ENCODE data around the gene ANAPC15. TPM values are rescaled to one million over a fixed set of nuclear protein-coding genes. Genes with fewer than 3 reads are reported as not detected.

Gene ANAPC15
- total and polyA plus RNA-seq, 2 of the 4 experiments (the other 2 are of a cell fraction), result 66.3 to 84.2 TPM

- in situ Hi-C loops (cut with MboI; ENCODE audit: low sequenced_read_pairs), result no loop called here
- Histone ChIP-seq H3K27ac (ENCODE audit: insufficient read depth, low read length) (peak overlapping the region; percentile 31; the same call in 1 of the 2 replicates), H3K14ac (replicated peaks; ENCODE audit: low read depth, low read length) (peak overlapping the region; percentile 67; the same call in 1 of the 2 replicates), H3K79me1 (ENCODE audit: low read depth in 1 of 2, low read length in 2 of 2) (peaks cover 28 to 67% of the 10 kb centered on the region in 2 experiments), H3K9me1 (ENCODE audit: insufficient read depth, low read length) (peaks cover 21% of the 10 kb centered on the region), H4K5ac (ENCODE audit: low read depth, low read length) (peak overlapping the region; percentile 75), H3K4me1 (ENCODE audit: control insufficient read depth, insufficient read depth, low read length) (peaks cover 28% of the 10 kb centered on the region), H3K9ac (ENCODE audit: low read depth, low read length) (no peak overlapping the region; the same call in 1 of the 2 replicates), H3K4me3 (ENCODE audit: insufficient read depth, low read depth, low read length) (no peak overlapping the region), H3K4me2 (ENCODE audit: low read depth, low read length) (peak overlapping the region; percentile 83), H3K9me3 (ENCODE audit: control insufficient read depth, insufficient read depth, low read length) (no peaks in the 10 kb centered on the region), H2AK9ac (replicated peaks; ENCODE audit: low read depth, low read length, poor library complexity) (no peak overlapping the region), H2AFZ (replicated peaks; ENCODE audit: low read length, poor library complexity) (no peak overlapping the region), H3K23ac (ENCODE audit: low read depth, low read length) (peak overlapping the region; percentile 31; the same call in 1 of the 2 replicates), H4K20me1 (ENCODE audit: insufficient read depth, low read length) (peaks cover 4% of the 10 kb centered on the region; the same call in 1 of the 2 replicates), H3K27me3 (ENCODE audit: control insufficient read depth, insufficient read depth, low read length) (no peaks in the 10 kb centered on the region), H2BK15ac (ENCODE audit: low read depth, low read length) (0 out of 3 replicates have a peak overlapping the region, but pooled peaks have one; percentile 29), H3K56ac (ENCODE audit: extremely low read depth, insufficient read depth, low read length) (no peak overlapping the region), H3K36me3 (ENCODE audit: control insufficient read depth, insufficient read depth, low read length) (no peaks in the 10 kb centered on the region; the same call in 1 of the 2 replicates), H2BK5ac (ENCODE audit: low read depth, low read length, poor library complexity, severe bottlenecking) (peak overlapping the region; percentile 18), H3K4ac (ENCODE audit: low read depth, low read length) (peak overlapping the region; percentile 47; the same call in 1 of the 2 replicates), H4K91ac (ENCODE audit: insufficient read depth, low read depth, low read length) (peak overlapping the region; percentile 33; the same call in 1 of the 2 replicates), H2BK20ac (ENCODE audit: low read depth, low read length) (0 out of 2 replicates have a peak overlapping the region, but pooled peaks have one; percentile 17), H3K18ac (ENCODE audit: low read depth, low read length) (peak overlapping the region; percentile 68; the same call in 1 of the 2 replicates), H2AK5ac (ENCODE audit: low read depth, low read length) (no peak overlapping the region), H4K8ac (ENCODE audit: low read depth in 2 of 2, low read length in 2 of 2) (peak overlapping the region in 1 of 2 experiments; percentile 59; a peak in 2 of 4 replicates), H2BK120ac (ENCODE audit: low read depth, low read length) (no peak overlapping the region)
- DNase-seq (no peak), ATAC-seq (ENCODE audit: low read depth) (no peak)
- POLR2A ChIA-PET (ENCODE audit: unreplicated experiment), result no interaction called here
- TF ChIP-seq NFE2L2 (IDR thresholded peaks at IDR 0.05; ENCODE audit: low read depth, low read length), result no peak
- TF ChIP-seq RAD21 (IDR thresholded peaks at IDR 0.05; ENCODE audit: low read length), result no peak
- TF ChIP-seq RCOR1 (IDR thresholded peaks at IDR 0.05; ENCODE audit: insufficient replicate concordance, low read length), result no peak
- no peak for TF ChIP-seq POLR2A (IDR thresholded peaks at IDR 0.05; ENCODE audit: low read depth, low read length)
- TF ChIP-seq CHD1 (IDR thresholded peaks at IDR 0.05; ENCODE audit: low read depth, low read length), result no peak
- TF ChIP-seq MXI1 (IDR thresholded peaks at IDR 0.05; ENCODE audit: borderline replicate concordance, low read depth, low read length), result no peak
- TF ChIP-seq SMC3 (IDR thresholded peaks at IDR 0.05; ENCODE audit: low read depth, low read length), result no peak
- no peak for TF ChIP-seq RFX5 (IDR thresholded peaks at IDR 0.05; ENCODE audit: low read depth, low read length)
- no peak for TF ChIP-seq CEBPB (IDR thresholded peaks at IDR 0.05; ENCODE audit: low read depth, low read length)
- TF ChIP-seq CTCF (conservative IDR thresholded peaks at IDR 0.05; ENCODE audit: low read depth, low read length), result no peak
- no peak for TF ChIP-seq FOS (IDR thresholded peaks at IDR 0.05; ENCODE audit: low read depth, low read length)
- no peak for TF ChIP-seq MAFK (IDR thresholded peaks at IDR 0.05; ENCODE audit: low read depth, low read length)
- no peak for TF ChIP-seq USF2 (IDR thresholded peaks at IDR 0.05; ENCODE audit: low read depth, low read length)
- no peak for TF ChIP-seq ELK1 (IDR thresholded peaks at IDR 0.05; ENCODE audit: borderline replicate concordance, low read depth, low read length)
- TF ChIP-seq MAZ (IDR thresholded peaks at IDR 0.05; ENCODE audit: borderline replicate concordance, low read depth, low read length), result no peak
- no peak for TF ChIP-seq BHLHE40 (IDR thresholded peaks at IDR 0.05; ENCODE audit: low read depth, low read length)
- dilution Hi-C loops (cut with HindIII; ENCODE audit: low sequenced_read_pairs, unreplicated experiment), result no loop called here
- intact Hi-C loops (cut with micrococcal nuclease), result no loop called here
- no TSS peak for BruUV-seq (replicated peaks)
- CTCF ChIA-PET, result no interaction called here
These were observed 45.2 kb downstream of the ANAPC15 start for GRCh38 chr11:72067266-72067665.
